H9 (cell line): Measurements from ENCODE around the gene ELOVL6. TPM values are rescaled to one million over a fixed set of nuclear protein-coding genes. Genes with fewer than 3 reads are reported as not detected.

Experiments
- DNase-seq: peaks from one replicate; pipeline ENCODE4 v3.0.0-alpha.2; 2017
- H2AFZ ChIP-seq: one replicate; pipeline ENCODE4 v1.6.1; 2013; ENCODE audit warnings: mild to moderate bottlenecking, low read length, control low read depth, moderate library complexity
- H2AK5ac ChIP-seq: 2 replicates; pipeline ENCODE4 v1.6.1; 2013; ENCODE audit warnings: low read length, control low read depth, mixed read lengths; ENCODE audit not compliant: insufficient read length
- H2BK120ac ChIP-seq: one replicate; pipeline ENCODE4 v1.6.1; 2013; ENCODE audit warnings: low read depth, mild to moderate bottlenecking, low read length, control low read depth, inconsistent platforms; ENCODE audit not compliant: poor library complexity, severe bottlenecking
- H2BK12ac ChIP-seq: 2 replicates; pipeline ENCODE4 v1.6.1; 2013; ENCODE audit warnings: low read length, control low read depth, mixed read lengths, low read depth; ENCODE audit not compliant: insufficient read length
- H2BK15ac ChIP-seq: 2 replicates; pipeline ENCODE4 v1.6.1; 2013; ENCODE audit warnings: low read depth, low read length, control low read depth
- H2BK20ac ChIP-seq: one replicate; pipeline ENCODE4 v1.6.1; 2013; ENCODE audit warnings: low read depth, mild to moderate bottlenecking, low read length, control low read depth, inconsistent platforms; ENCODE audit not compliant: poor library complexity, severe bottlenecking
- H2BK5ac ChIP-seq: 2 replicates; pipeline ENCODE4 v1.6.1; 2013; ENCODE audit warnings: low read length, control low read depth, mixed read lengths; ENCODE audit not compliant: insufficient read length
- H3K14ac ChIP-seq: 2 replicates; pipeline ENCODE4 v1.6.1; 2013; ENCODE audit warnings: low read length, control low read depth; ENCODE audit not compliant: insufficient read depth
- H3K18ac ChIP-seq: 2 replicates; pipeline ENCODE4 v1.6.1; 2013; ENCODE audit warnings: low read depth, mild to moderate bottlenecking, mixed read lengths, low read length, control low read depth; ENCODE audit not compliant: insufficient read length
- H3K23ac ChIP-seq: 2 replicates; pipeline ENCODE4 v1.6.1; 2013; ENCODE audit warnings: low read length, control low read depth, mixed read lengths, low read depth; ENCODE audit not compliant: insufficient read length
- H3K23me2 ChIP-seq: 2 replicates; pipeline ENCODE4 v1.6.1; 2013; ENCODE audit warnings: low read depth, mild to moderate bottlenecking, mixed read lengths, low read length, control low read depth; ENCODE audit not compliant: insufficient read length, poor library complexity, severe bottlenecking
- H3K27ac ChIP-seq: 2 replicates; pipeline ENCODE4 v1.5.1; 2013; ENCODE audit warnings: low read length, control low read depth, mixed read lengths, low read depth; ENCODE audit not compliant: insufficient read length
- H3K27me3 ChIP-seq: 2 replicates; pipeline ENCODE4 v1.6.1; 2013; ENCODE audit warnings: low read length, control low read depth, inconsistent platforms; ENCODE audit not compliant: insufficient read depth
- H3K4ac ChIP-seq: 2 replicates; pipeline ENCODE4 v1.6.1; 2013; ENCODE audit warnings: low read depth, mild to moderate bottlenecking, control low read depth, inconsistent platforms, low read length, moderate library complexity
- H3K4me1 ChIP-seq: 2 replicates; pipeline ENCODE4 v1.6.1; 2013; ENCODE audit warnings: low read length, control low read depth, inconsistent platforms; ENCODE audit not compliant: insufficient read depth
- H3K4me2 ChIP-seq: 2 replicates; pipeline ENCODE4 v1.6.1; 2013; ENCODE audit warnings: low read length, control low read depth, mixed read lengths; ENCODE audit not compliant: insufficient read length, insufficient read depth
- H3K56ac ChIP-seq: 2 replicates; pipeline ENCODE4 v1.6.1; 2013; ENCODE audit warnings: low read depth, mild to moderate bottlenecking, mixed read lengths, low read length, control low read depth; ENCODE audit not compliant: insufficient read length
- H3K79me1 ChIP-seq: 2 replicates; pipeline ENCODE4 v1.6.1; 2013; ENCODE audit warnings: low read depth, mild to moderate bottlenecking, moderate library complexity, low read length, control low read depth, inconsistent platforms; ENCODE audit not compliant: insufficient read depth, poor library complexity, severe bottlenecking
- H3K79me2 ChIP-seq: 2 replicates; pipeline ENCODE4 v1.6.1; 2013; ENCODE audit warnings: low read length, control low read depth, inconsistent platforms; ENCODE audit not compliant: insufficient read depth
- H3K9ac ChIP-seq: 2 replicates; pipeline ENCODE4 v1.6.1; 2013; ENCODE audit warnings: low read length, control low read depth, mixed read lengths; ENCODE audit not compliant: insufficient read length; ENCODE audit errors: extremely low read depth
- H3K9me3 ChIP-seq: one replicate; pipeline ENCODE4 v1.6.1; 2013; ENCODE audit warnings: low read depth, low read length, inconsistent platforms; ENCODE audit not compliant: control insufficient read depth
- H3T11ph ChIP-seq: one replicate; pipeline ENCODE4 v1.6.1; 2013; ENCODE audit warnings: mild to moderate bottlenecking, low read length, control low read depth, inconsistent platforms
- H4K20me1 ChIP-seq: one replicate; pipeline ENCODE4 v1.6.1; 2013; ENCODE audit not compliant: control insufficient read depth, insufficient read length, insufficient read depth
- H4K5ac ChIP-seq: 2 replicates; pipeline ENCODE4 v1.6.1; 2013; ENCODE audit warnings: low read depth, mild to moderate bottlenecking, mixed read lengths, low read length, control low read depth; ENCODE audit not compliant: insufficient read length
- H4K8ac ChIP-seq: replicated peaks from 2 replicates; pipeline ENCODE4 v1.6.1; 2013; ENCODE audit warnings: low read length, control low read depth, mixed read lengths, low read depth; ENCODE audit not compliant: insufficient read length
- H4K91ac ChIP-seq: 2 replicates; pipeline ENCODE4 v1.6.1; 2013; ENCODE audit warnings: low read depth, mild to moderate bottlenecking, moderate library complexity, mixed read lengths, low read length, control low read depth; ENCODE audit not compliant: insufficient read length
- H3K27ac Mint-ChIP-seq, 3 experiments: 2 replicates in 2 of 3; 3 replicates in 1 of 3; pipeline ENCODE4 v1.8.0; 2020 to 2021; ENCODE audit warnings: mixed read lengths in 3 of 3, mild to moderate bottlenecking in 1 of 3, moderate library complexity in 1 of 3
- H3K27me3 Mint-ChIP-seq: 2 replicates; pipeline ENCODE4 v1.8.0; 2021; ENCODE audit warnings: low read depth, mild to moderate bottlenecking, moderate library complexity, mixed read lengths
- H3K36me3 Mint-ChIP-seq, 3 experiments: 2 replicates in 2 of 3; 3 replicates in 1 of 3; pipeline ENCODE4 v1.8.0; 2020 to 2021; ENCODE audit warnings: low read depth in 3 of 3, mixed read lengths in 3 of 3; ENCODE audit not compliant: insufficient read depth in 1 of 3
- H3K4me1 Mint-ChIP-seq, 2 experiments: 2 replicates each; pipeline ENCODE4 v1.8.0; 2020; ENCODE audit warnings: mixed read lengths in 2 of 2
- H3K4me3 Mint-ChIP-seq, 2 experiments: 2 replicates in 1 of 2; 3 replicates in 1 of 2; pipeline ENCODE4 v1.8.0; 2020 to 2021; ENCODE audit warnings: mild to moderate bottlenecking in 2 of 2, mixed read lengths in 2 of 2, moderate library complexity in 1 of 2
- H3K9me3 Mint-ChIP-seq, 2 experiments: 2 replicates in 1 of 2; 3 replicates in 1 of 2; pipeline ENCODE4 v1.8.0; 2020; ENCODE audit warnings: mild to moderate bottlenecking in 2 of 2, mixed read lengths in 2 of 2, moderate library complexity in 1 of 2
- WGBS: extraction: QIAGEN DNeasy Blood & Tissue Kit; methylation state at CpG from one replicate; pipeline ENCODE4 v1.1.7; 2013; ENCODE audit warnings: missing lambda C conversion rate, low lambda C conversion rate, mixed read lengths; ENCODE audit not compliant: insufficient read length; ENCODE audit errors: extremely low coverage; 5-methylcytosine and 5-hydroxymethylcytosine counted together
- total RNA-seq: library from RNA; stranded (reverse); gene quantifications from 2 replicates; pipeline ENCODE4 v1.2.1, GENCODE V29; 2021
- TF ChIP-seq, protein P1 (sequence below): fragments of 200-600 bp; sonication (generic); conservative IDR thresholded peaks from 3 replicates; pipeline ENCODE4 v1.8.0; 2021; ENCODE audit warnings: antibody characterized with exemption, mild to moderate bottlenecking

Gene ELOVL6
- total RNA-seq, 1 experiment from 2014 or later: 64.6 TPM

DNA sequence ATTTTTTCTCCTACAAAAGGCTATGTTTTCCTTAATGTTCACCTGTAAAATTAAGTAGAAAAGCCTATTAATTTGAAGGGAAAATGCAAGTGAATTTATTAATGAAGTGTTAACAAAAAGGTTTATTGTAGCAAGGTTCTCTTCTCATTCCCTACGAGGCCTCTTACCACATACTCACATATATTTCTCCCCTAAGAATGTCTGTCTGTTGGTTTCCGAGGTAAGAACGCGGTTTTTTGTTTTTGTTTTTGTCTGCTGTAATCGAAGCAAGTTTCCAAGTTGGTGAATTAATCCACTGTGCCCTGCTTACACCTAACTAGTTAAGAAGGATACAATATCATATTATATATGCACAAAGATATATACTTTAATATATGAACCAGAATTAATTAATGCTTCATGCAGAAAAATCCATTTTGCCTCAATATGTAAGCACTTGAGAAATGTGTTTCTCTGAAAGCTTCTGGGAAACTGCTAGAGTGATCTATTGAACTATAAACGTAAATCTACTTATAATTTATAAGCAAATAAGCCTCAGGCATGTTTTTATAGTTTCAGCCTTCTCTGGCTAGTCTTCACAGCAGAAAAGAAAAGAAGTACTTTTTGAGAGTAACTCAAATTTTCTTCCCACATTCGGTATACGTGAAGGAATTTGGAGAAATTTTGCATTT, 164.9 kb downstream of the ELOVL6 start:
- no CpG with 5 or more reads among the region's 8 CpGs for WGBS

More for the DNA sequence above, 164.9 kb downstream of the ELOVL6 start:
- Histone ChIP-seq H3T11ph (no peak overlapping the region), H3K27me3 (no peaks in the 10 kb centered on the region), H3K4me2 (no peak overlapping the region), H2BK12ac (no peak overlapping the region), H3K27ac (no peak overlapping the region), H3K4me1 (no peaks in the 10 kb centered on the region; the same call in 1 of the 2 replicates), H2BK15ac (no peak overlapping the region), H3K4ac (no peak overlapping the region), H2BK120ac (no peak overlapping the region), H2BK5ac (no peak overlapping the region), H4K8ac (no peak overlapping the region), H3K23ac (no peak overlapping the region), H4K91ac (no peak overlapping the region), H3K14ac (no peak overlapping the region), H3K18ac (no peak overlapping the region), H3K79me1 (no peaks in the 10 kb centered on the region), H2AFZ (no peak overlapping the region), H2AK5ac (no peak overlapping the region), H4K20me1 (no peaks in the 10 kb centered on the region), H3K9me3 (no peaks in the 10 kb centered on the region), H3K79me2 (no peaks in the 10 kb centered on the region), H3K56ac (no peak overlapping the region), H3K23me2 (no peaks in the 10 kb centered on the region), H3K9ac (no peak overlapping the region), H2BK20ac (no peak overlapping the region), H4K5ac (no peak overlapping the region)
- H3K9me3 Mint-ChIP-seq: peaks cover 0 to 3% of the 10 kb centered on the region in 2 experiments; a peak in 3 of 5 replicates
- DNase-seq: no peak
- H3K4me1 Mint-ChIP-seq: peaks cover 16 to 21% of the 10 kb centered on the region in 2 experiments
- H3K27ac Mint-ChIP-seq: no peak overlapping the region
- H3K36me3 Mint-ChIP-seq: peaks cover 0 to 1% (median 0%) of the 10 kb centered on the region in 3 experiments; a peak in 1 of 7 replicates
- TF ChIP-seq, protein P1, sequence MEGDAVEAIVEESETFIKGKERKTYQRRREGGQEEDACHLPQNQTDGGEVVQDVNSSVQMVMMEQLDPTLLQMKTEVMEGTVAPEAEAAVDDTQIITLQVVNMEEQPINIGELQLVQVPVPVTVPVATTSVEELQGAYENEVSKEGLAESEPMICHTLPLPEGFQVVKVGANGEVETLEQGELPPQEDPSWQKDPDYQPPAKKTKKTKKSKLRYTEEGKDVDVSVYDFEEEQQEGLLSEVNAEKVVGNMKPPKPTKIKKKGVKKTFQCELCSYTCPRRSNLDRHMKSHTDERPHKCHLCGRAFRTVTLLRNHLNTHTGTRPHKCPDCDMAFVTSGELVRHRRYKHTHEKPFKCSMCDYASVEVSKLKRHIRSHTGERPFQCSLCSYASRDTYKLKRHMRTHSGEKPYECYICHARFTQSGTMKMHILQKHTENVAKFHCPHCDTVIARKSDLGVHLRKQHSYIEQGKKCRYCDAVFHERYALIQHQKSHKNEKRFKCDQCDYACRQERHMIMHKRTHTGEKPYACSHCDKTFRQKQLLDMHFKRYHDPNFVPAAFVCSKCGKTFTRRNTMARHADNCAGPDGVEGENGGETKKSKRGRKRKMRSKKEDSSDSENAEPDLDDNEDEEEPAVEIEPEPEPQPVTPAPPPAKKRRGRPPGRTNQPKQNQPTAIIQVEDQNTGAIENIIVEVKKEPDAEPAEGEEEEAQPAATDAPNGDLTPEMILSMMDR: no peak
- no peak overlapping the region for H3K4me3 Mint-ChIP-seq
- no peaks in the 10 kb centered on the region; the same call in 1 of the 2 replicates for H3K27me3 Mint-ChIP-seq
